B cell (primary cell): ENCODE results near the gene KDELR3. TPM values are rescaled to one million over a fixed set of nuclear protein-coding genes. Genes with fewer than 3 reads are reported as not detected.

Source experiments
- ATAC-seq: fragments of 200-7000 bp; cut with Tn5 transposase; one replicate; pipeline ENCODE4 v1.10.0; 2021; ENCODE audit warnings: low read depth, mild to moderate bottlenecking, moderate number of reproducible peaks, moderate library complexity
- CTCF ChIA-PET: fragments of 350-600 bp; sonication (Branson Sonifier 250); formaldehyde crosslinking; loops from one replicate; lab custom pipeline; 2021; ENCODE audit warnings: antibody characterized with exemption, inconsistent platforms; lab: Charles Lee
- POLR2A ChIA-PET: fragments of 350-600 bp; sonication (Branson Sonifier 250); formaldehyde crosslinking; loops from one replicate; lab custom pipeline; 2021; ENCODE audit warnings: antibody characterized with exemption; lab: Charles Lee
- DNase-seq: peaks from one replicate; pipeline ENCODE4 v3.0.0; 2013
- H2AFZ ChIP-seq: 2 replicates; pipeline ENCODE4 v1.6.1; 2012; ENCODE audit warnings: mild to moderate bottlenecking, low read depth, low read length; ENCODE audit not compliant: insufficient read depth, poor library complexity, severe bottlenecking
- H3K27ac ChIP-seq, 2 donors: 1 replicate in 1 of 2; 2 replicates in 1 of 2; pipeline ENCODE4 v1.5.1; 2012 to 2013; ENCODE audit warnings: low read length in 2 of 2, mild to moderate bottlenecking in 2 of 2, moderate library complexity in 1 of 2
- H3K27me3 ChIP-seq, 4 experiments: fragments of 200-600 bp in 1 of 4; sonication (generic) in 1 of 4; replicated peaks in 1 of 4; 1 replicate in 2 of 4; 2 replicates in 2 of 4; pipeline versions ENCODE4 v1.6.1 to v1.7.0; 2013 to 2016; ENCODE audit warnings: low read length in 3 of 4, mild to moderate bottlenecking in 2 of 4, mixed read lengths in 1 of 4, moderate library complexity in 1 of 4; ENCODE audit not compliant: insufficient read depth in 4 of 4, control insufficient read depth in 3 of 4; ENCODE audit errors: control extremely low read depth in 1 of 4
- H3K36me3 ChIP-seq, 2 experiments: replicated peaks in 1 of 2; 1 replicate in 1 of 2; 2 replicates in 1 of 2; pipeline versions ENCODE4 v1.6.1 to v1.7.1; 2013; ENCODE audit warnings: low read length in 1 of 2; ENCODE audit not compliant: insufficient read depth in 2 of 2, control insufficient read depth in 1 of 2; ENCODE audit errors: control extremely low read depth in 1 of 2, extremely low read depth in 1 of 2
- H3K4me1 ChIP-seq, 2 donors: fragments of 200-600 bp in 1 of 2; sonication (generic) in 1 of 2; 1 replicate in 1 of 2; 2 replicates in 1 of 2; pipeline versions ENCODE4 v1.5.1 to v1.6.1; 2013 to 2017; ENCODE audit warnings: low read length in 2 of 2; ENCODE audit not compliant: control insufficient read depth in 2 of 2, insufficient read depth in 2 of 2
- H3K4me2 ChIP-seq: replicated peaks from 2 replicates; pipeline ENCODE3; 2012; ENCODE audit warnings: mild to moderate bottlenecking, low read depth, low read length; ENCODE audit not compliant: poor library complexity, severe bottlenecking
- H3K4me3 ChIP-seq, 5 experiments: fragments of 200-600 bp in 1 of 5; sonication (generic) in 1 of 5; 1 replicate in 3 of 5; 2 replicates in 2 of 5; pipeline versions ENCODE4 v1.5.1 to v1.7.0; 2011 to 2016; ENCODE audit warnings: low read length in 4 of 5, mild to moderate bottlenecking in 4 of 5, low read depth in 2 of 5, control low read depth in 1 of 5, moderate library complexity in 1 of 5; ENCODE audit not compliant: insufficient read depth in 1 of 5; ENCODE audit errors: control extremely low read depth in 1 of 5, extremely low read depth in 1 of 5
- H3K79me2 ChIP-seq: fragments of 200-600 bp; sonication (generic); one replicate; pipeline ENCODE4 v1.6.0; 2016; ENCODE audit warnings: low read length; ENCODE audit not compliant: control insufficient read depth, insufficient read depth
- H3K9ac ChIP-seq: fragments of 200-600 bp; sonication (generic); 2 replicates; pipeline ENCODE4 v1.6.1; 2017; ENCODE audit warnings: mild to moderate bottlenecking, low read length, moderate library complexity
- H3K9me3 ChIP-seq, 3 donors: one replicate each; pipeline versions ENCODE4 v1.6.1 to v1.7.1; 2013; ENCODE audit warnings: low read length in 2 of 3; ENCODE audit not compliant: control insufficient read depth in 2 of 3, insufficient read depth in 1 of 3; ENCODE audit errors: control extremely low read depth in 1 of 3
- H4K20me1 ChIP-seq: 2 replicates; pipeline ENCODE4 v1.6.0; 2012; ENCODE audit warnings: mild to moderate bottlenecking, low read length; ENCODE audit not compliant: insufficient read depth, control insufficient read depth, poor library complexity, severe bottlenecking
- H3K27ac Mint-ChIP-seq: one replicate; pipeline ENCODE4 v1.8.0; 2021; ENCODE audit warnings: mixed read lengths
- H3K27me3 Mint-ChIP-seq: one replicate; pipeline ENCODE4 v1.8.0; 2021; ENCODE audit warnings: mixed read lengths
- H3K4me1 Mint-ChIP-seq: one replicate; pipeline ENCODE4 v1.8.0; 2021; ENCODE audit warnings: mixed read lengths
- H3K4me3 Mint-ChIP-seq: one replicate; pipeline ENCODE4 v1.8.0; 2021; ENCODE audit warnings: mixed read lengths
- H3K9me3 Mint-ChIP-seq: one replicate; pipeline ENCODE4 v1.8.0; 2022; ENCODE audit warnings: mixed read lengths; ENCODE audit not compliant: insufficient read depth
- CTCF ChIP-seq: fragments of 200-600 bp; IDR thresholded peaks from one replicate; pipeline ENCODE4 v1.8.0; 2022; ENCODE audit warnings: antibody characterized with exemption, mild to moderate bottlenecking
- EZH2 ChIP-seq: IDR thresholded peaks from 2 replicates; pipeline ENCODE4 v1.6.1; 2012; ENCODE audit warnings: borderline replicate concordance, low read depth, mild to moderate bottlenecking, moderate library complexity, low read length; ENCODE audit not compliant: insufficient read depth, poor library complexity, severe bottlenecking
- WGBS: methylation state at CpG from one replicate; pipeline ENCODE4 v1.1.5; 2013; ENCODE audit warnings: missing lambda C conversion rate; ENCODE audit not compliant: insufficient coverage; 5-methylcytosine and 5-hydroxymethylcytosine counted together
- intact Hi-C: fragments of 100-400 bp; cut with micrococcal nuclease; formaldehyde crosslinking; loops from one replicate; pipeline ENCODE4 v1.10.0; 2022
- polyA plus RNA-seq: library from polyadenylated mRNA; depleted of rRNA; stranded (reverse); fragments of >200 nt; gene quantifications from 2 replicates; pipeline ENCODE4 v1.2.3, GENCODE V29; 2012
- total RNA-seq, 2 donors: library from RNA; stranded (reverse); fragments of 120-200 nt in 1 of 2; gene quantifications; 1 replicate in 1 of 2; 2 replicates in 1 of 2; pipeline versions ENCODE4 v1.2.3 to v1.2.4, GENCODE V29; 2013 to 2022

Gene KDELR3
- total and polyA plus RNA-seq, 2 donors (not counting 1 experiment from before 2014, with no cell fraction given) = not detected

- DNase-seq = no peak
- H3K9ac ChIP-seq = no peak overlapping the region
- H3K27ac ChIP-seq = no peak overlapping the region
- no peaks in the 10 kb centered on the region for H3K36me3 ChIP-seq
- no peak overlapping the region for H3K27ac Mint-ChIP-seq
- ATAC-seq = no peak
- H4K20me1 ChIP-seq = no peaks in the 10 kb centered on the region
- 100% methylated on average over 2 of the region's 4 CpGs for WGBS
- no peaks in the 10 kb centered on the region for H3K9me3 ChIP-seq
- no peak overlapping the region for H3K4me2 ChIP-seq
- H3K27me3 Mint-ChIP-seq = no peaks in the 10 kb centered on the region
- H3K79me2 ChIP-seq = no peaks in the 10 kb centered on the region
- H3K4me1 Mint-ChIP-seq = no peaks in the 10 kb centered on the region
- no peak overlapping the region for H2AFZ ChIP-seq
- TF ChIP-seq CTCF (no peak), EZH2 (no peak)
- H3K4me1 ChIP-seq = no peaks in the 10 kb centered on the region
- no peak overlapping the region for H3K4me3 ChIP-seq
- intact Hi-C loops = no loop called here
- H3K4me3 Mint-ChIP-seq = no peak overlapping the region
- H3K27me3 ChIP-seq = no peaks in the 10 kb centered on the region
- POLR2A ChIA-PET = no interaction called here
- CTCF ChIA-PET = interaction anchor here (0.7 to 1.1 kb wide), 2 partner anchors 11 to 18 kb away, joined by 4 read pairs; no protein-coding TSS in a partner anchor
- no peaks in the 10 kb centered on the region for H3K9me3 Mint-ChIP-seq
Measured at GRCh38 chr22:38518620-38519019, 50.7 kb downstream of the KDELR3 start.

GRCh38 chr22:38519453-38520250 lies 51.8 kb downstream of the KDELR3 start:
- H3K9ac ChIP-seq = no peak overlapping the region
- no peak overlapping the region for H3K4me2 ChIP-seq
- H3K27ac ChIP-seq = no peak overlapping the region
- H3K4me1 ChIP-seq = peaks cover 0 to 4% of the 10 kb centered on the region in 2 donors
- H3K27ac Mint-ChIP-seq = no peak overlapping the region
- H3K9me3 Mint-ChIP-seq = no peaks in the 10 kb centered on the region
- H3K79me2 ChIP-seq = no peaks in the 10 kb centered on the region
- intact Hi-C loops = no loop called here
- no peak overlapping the region for H3K4me3 ChIP-seq
- ATAC-seq (no peak), DNase-seq (no peak)
- no peaks in the 10 kb centered on the region for H3K36me3 ChIP-seq
- ChIA-PET POLR2A (no interaction called here), CTCF (interaction anchor here (1.1 kb wide), 1 partner anchor 17 kb away, joined by 4 read pairs; no protein-coding TSS in a partner anchor)
- no peaks in the 10 kb centered on the region for H4K20me1 ChIP-seq
- TF ChIP-seq EZH2 = no peak
- TF ChIP-seq CTCF = no peak
- H3K4me3 Mint-ChIP-seq = no peak overlapping the region
- H3K27me3 ChIP-seq = no peaks in the 10 kb centered on the region
- H3K4me1 Mint-ChIP-seq = peaks cover 3% of the 10 kb centered on the region
- no CpG with 5 or more reads among the region's 2 CpGs for WGBS
- no peaks in the 10 kb centered on the region for H3K27me3 Mint-ChIP-seq
- H3K9me3 ChIP-seq = no peaks in the 10 kb centered on the region
- no peak overlapping the region for H2AFZ ChIP-seq
